AG10803 (cell line): Measurements from ENCODE around the gene GREB1L.
A peak's percentile ranks its signal among the peaks of the same experiment; 100 is the strongest.

ENCODE experiments used
- DNase-seq: peaks from one replicate; pipeline ENCODE4 v3.0.0; 2010; ENCODE audit warnings: low read depth
- H3K4me3 ChIP-seq: 2 replicates; pipeline ENCODE4 v1.5.1; 2011; ENCODE audit warnings: mild to moderate bottlenecking, low read length, control low read depth
- TF ChIP-seq, protein P1 (sequence below): conservative IDR thresholded peaks from 2 replicates; pipeline ENCODE4 v1.5.1; 2011; ENCODE audit warnings: mild to moderate bottlenecking, low read length, control low read depth, inconsistent platforms

GREB1L gene

DNA sequence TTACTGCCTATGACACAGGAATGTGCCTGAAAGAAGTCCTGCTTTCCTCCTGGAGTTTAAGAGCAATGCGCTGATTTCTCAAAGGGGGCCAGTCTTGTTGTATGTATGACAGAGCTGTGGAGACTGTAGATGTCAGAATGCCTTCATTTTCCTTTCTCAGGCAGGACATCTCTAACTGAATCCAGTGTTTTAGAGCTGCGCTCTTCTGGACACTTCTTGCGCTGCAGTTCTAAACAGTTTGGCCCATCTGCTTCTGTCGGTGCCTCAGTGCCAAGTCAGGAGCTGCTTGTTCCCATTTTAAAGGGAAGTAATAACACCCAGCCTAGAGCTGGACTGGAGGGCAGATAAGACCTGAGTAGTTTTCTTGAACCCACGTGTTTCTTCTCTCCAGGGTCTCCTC is 267.0 kb downstream of the GREB1L start:
- DNase-seq = no peak
- H3K4me3 ChIP-seq = no peak overlapping the region
- TF ChIP-seq, protein P1, sequence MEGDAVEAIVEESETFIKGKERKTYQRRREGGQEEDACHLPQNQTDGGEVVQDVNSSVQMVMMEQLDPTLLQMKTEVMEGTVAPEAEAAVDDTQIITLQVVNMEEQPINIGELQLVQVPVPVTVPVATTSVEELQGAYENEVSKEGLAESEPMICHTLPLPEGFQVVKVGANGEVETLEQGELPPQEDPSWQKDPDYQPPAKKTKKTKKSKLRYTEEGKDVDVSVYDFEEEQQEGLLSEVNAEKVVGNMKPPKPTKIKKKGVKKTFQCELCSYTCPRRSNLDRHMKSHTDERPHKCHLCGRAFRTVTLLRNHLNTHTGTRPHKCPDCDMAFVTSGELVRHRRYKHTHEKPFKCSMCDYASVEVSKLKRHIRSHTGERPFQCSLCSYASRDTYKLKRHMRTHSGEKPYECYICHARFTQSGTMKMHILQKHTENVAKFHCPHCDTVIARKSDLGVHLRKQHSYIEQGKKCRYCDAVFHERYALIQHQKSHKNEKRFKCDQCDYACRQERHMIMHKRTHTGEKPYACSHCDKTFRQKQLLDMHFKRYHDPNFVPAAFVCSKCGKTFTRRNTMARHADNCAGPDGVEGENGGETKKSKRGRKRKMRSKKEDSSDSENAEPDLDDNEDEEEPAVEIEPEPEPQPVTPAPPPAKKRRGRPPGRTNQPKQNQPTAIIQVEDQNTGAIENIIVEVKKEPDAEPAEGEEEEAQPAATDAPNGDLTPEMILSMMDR = no peak; the same call in 1 of the 2 replicates

- DNase-seq = peak; percentile 63
- TF ChIP-seq, protein P1 = no peak
- H3K4me3 ChIP-seq = no peak overlapping the region
Measured at GRCh38 chr18:21513292-21513691, 271.3 kb downstream of the GREB1L start.

- H3K4me3 ChIP-seq = no peak overlapping the region
- DNase-seq = no peak
- TF ChIP-seq, protein P1 = no peak
Measured at GRCh38 chr18:21513741-21514140, 271.7 kb downstream of the GREB1L start.

DNA sequence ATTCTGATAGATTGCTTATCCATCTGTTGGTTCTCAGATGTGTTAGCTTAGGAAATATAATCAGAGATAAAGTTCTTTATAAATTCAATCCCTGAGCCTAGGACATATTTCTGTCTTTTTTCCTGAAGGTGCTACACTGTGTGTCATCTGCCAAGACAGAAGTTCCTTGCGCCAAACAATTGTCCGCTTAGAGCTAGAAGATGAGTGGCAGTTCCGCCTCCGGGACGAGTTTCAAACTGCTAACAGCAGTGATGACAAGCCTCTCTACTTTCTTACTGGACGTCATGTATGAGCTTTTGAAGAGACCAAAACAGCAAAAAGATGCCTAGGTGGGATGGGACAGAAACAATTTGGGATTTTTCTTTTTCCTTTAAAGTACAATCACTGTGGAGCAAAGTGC is 280.5 kb downstream of the GREB1L start:
- no peak for DNase-seq
- TF ChIP-seq, protein P1 = no peak
- no peak overlapping the region for H3K4me3 ChIP-seq

GRCh38 chr18:21525916-21526315 is 283.9 kb downstream of the GREB1L start:
- no peak overlapping the region for H3K4me3 ChIP-seq
- no peak for DNase-seq
- TF ChIP-seq, protein P1 = no peak

DNA sequence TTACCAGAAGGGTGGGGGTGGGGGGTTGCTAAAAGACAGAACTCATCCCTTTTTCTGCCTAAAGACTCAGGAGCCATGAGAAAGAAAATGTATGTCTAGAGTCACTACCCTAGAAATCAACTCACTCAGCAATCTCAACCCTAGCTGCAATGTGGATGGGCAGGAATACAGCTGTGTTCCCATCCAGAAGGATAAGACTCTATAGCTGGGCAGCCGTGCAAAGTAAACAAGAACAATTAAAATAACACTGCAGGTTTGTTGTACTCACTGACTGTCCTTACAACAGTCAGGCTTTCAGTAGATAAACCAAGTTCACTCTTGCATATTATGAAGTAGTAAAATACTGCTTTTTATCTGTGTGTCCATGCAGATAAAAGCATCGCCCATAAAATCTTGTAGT is 284.4 kb downstream of the GREB1L start:
- no peak overlapping the region for H3K4me3 ChIP-seq
- DNase-seq = no peak
- TF ChIP-seq, protein P1 = no peak

DNA sequence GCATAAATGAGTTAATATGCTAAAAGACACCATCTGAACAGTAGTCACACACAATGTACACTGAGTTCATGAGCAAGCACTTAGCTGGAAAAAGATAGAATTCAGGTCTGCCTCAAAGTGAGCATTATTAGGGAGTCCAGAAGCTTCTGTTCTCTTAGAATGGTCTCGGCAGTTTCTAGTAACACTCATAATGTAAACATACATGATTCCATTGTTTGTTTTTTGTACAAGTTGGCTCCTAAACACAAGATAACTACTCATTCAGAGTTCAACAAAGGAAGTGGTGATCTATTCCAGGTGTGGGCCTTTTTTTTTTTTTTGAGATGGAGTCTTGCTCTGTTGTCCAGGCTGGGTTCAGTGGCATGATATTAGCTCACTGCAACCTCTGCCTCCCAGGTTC is 292.3 kb downstream of the GREB1L start:
- DNase-seq = no peak
- no peak overlapping the region for H3K4me3 ChIP-seq
- TF ChIP-seq, protein P1 = no peak
